ENCODE results near the gene NUDT22.

DNA sequence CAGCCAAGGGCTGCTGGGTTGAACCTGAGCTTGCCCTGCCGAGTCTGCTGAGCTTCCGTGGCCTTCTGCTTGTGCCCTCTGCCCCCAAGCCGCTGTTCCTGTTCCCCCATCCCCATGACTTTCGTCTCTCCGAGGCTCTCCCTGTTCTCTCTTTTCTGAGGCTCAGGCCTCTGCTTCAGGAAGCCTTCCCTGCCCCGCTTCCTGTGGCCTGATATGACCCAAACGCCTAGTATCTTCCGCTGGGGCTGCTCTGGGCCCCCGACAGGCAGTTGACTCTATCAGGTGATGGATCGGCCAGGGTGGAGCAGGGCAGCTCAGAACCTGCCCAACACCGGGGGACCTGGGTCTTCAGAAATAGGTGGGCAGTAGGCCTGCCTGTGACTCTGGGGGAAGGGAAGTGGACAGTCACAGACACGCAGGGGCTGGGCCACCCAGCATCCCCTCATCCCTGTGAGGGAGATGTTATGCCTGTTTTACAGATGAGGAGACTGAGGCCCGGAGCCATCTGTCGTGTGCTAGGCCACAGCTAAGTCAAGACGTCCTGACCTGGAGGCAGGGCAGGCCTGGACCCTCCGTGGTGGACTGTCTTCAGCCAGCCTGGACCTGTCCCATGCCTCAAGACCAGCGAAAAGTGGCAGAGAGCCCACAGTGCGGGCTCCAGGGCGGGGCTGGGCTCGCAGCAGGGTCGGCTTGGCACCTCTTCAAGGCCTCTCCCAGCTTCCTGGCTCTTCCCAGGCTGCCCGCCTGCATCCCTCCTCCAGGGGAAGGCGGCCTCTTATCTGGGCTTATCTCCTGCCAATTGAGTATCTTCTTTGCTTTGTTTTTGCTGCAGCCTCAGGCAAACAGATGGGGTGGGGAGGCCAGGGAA lies 42.2 kb downstream of the NUDT22 start:
- TF ChIP-seq EZH2 (IDR thresholded peaks at IDR 0.05; ENCODE audit: borderline replicate concordance, low read length) = no peak
- TF ChIP-seq, protein P1, sequence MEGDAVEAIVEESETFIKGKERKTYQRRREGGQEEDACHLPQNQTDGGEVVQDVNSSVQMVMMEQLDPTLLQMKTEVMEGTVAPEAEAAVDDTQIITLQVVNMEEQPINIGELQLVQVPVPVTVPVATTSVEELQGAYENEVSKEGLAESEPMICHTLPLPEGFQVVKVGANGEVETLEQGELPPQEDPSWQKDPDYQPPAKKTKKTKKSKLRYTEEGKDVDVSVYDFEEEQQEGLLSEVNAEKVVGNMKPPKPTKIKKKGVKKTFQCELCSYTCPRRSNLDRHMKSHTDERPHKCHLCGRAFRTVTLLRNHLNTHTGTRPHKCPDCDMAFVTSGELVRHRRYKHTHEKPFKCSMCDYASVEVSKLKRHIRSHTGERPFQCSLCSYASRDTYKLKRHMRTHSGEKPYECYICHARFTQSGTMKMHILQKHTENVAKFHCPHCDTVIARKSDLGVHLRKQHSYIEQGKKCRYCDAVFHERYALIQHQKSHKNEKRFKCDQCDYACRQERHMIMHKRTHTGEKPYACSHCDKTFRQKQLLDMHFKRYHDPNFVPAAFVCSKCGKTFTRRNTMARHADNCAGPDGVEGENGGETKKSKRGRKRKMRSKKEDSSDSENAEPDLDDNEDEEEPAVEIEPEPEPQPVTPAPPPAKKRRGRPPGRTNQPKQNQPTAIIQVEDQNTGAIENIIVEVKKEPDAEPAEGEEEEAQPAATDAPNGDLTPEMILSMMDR (IDR thresholded peaks at IDR 0.05; ENCODE audit: low read length) = no peak

Data from OCI-LY1 (cell line).